Measurements from ENCODE around the gene PDZRN4. TPM values are rescaled to one million over a fixed set of nuclear protein-coding genes. Genes with fewer than 3 reads are reported as not detected.
"Not testable (repeated sequence)": the region's sequence is repeated elsewhere in the genome, so short reads cannot be mapped to it uniquely, and the experiment has no call there.

Gene PDZRN4
- total RNA-seq, 1 donor from 2014 or later = not detected

DNA sequence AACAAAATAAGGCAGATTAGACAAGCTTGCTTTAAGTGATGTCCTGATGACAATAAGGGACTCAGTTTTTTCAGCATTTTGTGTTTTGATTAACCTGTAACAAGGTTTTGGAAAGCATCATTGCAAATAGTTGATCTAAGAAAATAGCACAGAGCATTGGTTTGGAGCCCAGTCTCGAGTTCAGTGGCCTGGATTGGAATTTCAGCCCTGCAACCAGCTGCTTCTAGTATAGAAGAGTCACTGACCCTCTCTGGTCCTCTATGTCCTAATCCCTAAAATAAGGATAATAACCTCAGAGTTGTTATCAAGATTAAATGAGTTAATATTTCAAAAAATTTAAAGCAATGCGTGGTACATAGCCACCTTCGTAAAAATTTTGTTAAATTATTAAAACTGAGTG lies 25.5 kb downstream of the PDZRN4 start:
- no peak for DNase-seq (ENCODE audit: low spot score)

DNA sequence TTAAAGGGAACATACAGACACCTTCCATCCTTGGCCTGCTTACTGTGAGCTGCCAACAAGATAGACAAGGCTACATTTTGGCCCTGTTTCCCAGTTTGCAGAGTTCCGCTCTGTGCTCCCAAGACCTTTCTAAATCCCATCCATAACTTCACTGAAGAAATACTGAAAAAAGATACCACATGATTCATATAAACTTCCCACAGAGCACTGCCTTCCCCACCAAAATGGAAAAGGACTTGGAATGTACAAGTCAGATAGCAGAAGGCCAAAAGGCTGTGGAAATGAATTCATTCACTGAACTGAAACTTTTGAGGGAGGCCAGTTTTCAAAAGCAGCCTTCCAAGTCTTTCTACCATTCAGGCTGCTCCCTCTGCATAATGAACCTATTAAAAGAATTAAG lies 29.6 kb downstream of the PDZRN4 start:
- no peak for DNase-seq (ENCODE audit: low spot score)

DNA sequence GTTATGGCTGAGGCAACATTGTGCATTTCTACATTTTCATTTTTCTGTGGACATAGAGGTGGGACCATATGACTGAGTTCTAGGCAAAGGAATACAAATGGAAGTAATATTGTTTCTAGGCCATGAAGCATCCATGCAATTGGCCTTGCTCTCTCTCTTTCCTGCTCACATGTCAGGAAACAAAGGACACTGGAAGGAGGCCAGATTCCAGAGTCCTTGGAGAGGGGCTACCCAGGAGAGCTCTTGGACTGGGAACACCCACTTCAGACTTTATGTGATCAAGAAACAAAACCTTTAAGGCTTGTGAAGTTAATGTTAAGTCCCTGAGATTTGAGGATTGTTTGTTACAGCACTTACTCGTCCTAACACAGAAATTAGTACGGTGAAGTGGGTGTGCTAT lies 32.8 kb downstream of the PDZRN4 start:
- DNase-seq (ENCODE audit: low spot score) = no peak

DNA sequence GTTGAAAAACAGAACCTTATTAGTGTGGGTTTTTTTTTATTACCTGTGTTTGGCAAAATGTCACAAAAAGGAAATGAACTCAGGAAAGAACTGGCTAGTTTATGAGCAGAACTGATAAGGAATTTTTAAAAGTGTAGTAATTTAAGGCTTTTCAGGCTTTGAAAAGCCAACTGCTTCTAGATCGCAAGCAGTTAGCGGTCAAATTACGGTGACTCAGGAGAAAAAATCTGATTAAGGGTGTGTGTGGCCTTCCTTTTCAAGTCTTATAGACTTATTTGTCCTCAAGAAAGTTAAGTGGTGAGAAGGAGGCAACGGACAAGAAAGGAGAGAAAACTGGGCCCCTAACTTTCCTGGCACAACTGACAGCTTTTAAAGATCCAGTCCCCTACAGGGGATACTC lies 33.4 kb downstream of the PDZRN4 start:
- DNase-seq (ENCODE audit: low spot score) = no peak

DNA sequence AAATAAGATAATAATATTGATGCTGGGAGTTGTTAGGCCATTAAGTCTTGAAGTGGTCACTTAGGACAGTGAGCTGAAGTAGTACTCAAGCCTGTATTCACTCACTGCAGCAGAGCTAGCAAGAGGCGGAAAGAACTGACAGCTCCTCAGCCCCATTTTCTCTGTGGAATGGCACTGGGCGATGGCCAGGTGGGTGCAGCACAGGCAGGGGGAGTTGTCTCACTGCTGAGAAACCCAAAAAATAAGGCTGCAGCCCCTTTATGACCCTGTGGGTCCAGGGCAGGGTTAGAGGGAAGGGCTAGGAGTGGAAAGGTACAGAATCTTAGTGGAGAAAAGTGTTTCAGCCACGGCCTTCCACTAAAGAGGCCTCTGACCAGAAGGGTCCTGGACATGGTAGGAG lies 35.5 kb downstream of the PDZRN4 start:
- DNase-seq (ENCODE audit: low spot score) = no peak

DNA sequence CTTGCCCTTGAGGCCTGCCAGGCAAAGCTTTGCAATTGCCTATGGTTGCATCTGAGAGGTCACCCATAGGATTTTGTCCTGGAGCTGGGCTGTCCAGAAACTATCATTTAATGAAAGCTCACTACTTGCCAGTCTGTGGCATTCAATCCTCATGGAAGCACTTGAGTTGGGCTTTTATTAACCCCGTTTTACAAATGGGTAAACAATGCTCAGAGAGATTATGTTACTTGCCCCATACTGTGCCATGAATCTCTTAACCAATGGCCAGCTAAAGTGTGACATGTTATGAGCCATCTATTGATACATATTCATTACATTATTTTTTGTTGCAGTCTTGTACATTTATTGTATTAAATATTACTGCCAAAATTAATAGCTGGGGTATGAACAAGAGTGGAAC lies 35.9 kb downstream of the PDZRN4 start:
- no peak for DNase-seq (ENCODE audit: low spot score)

DNA sequence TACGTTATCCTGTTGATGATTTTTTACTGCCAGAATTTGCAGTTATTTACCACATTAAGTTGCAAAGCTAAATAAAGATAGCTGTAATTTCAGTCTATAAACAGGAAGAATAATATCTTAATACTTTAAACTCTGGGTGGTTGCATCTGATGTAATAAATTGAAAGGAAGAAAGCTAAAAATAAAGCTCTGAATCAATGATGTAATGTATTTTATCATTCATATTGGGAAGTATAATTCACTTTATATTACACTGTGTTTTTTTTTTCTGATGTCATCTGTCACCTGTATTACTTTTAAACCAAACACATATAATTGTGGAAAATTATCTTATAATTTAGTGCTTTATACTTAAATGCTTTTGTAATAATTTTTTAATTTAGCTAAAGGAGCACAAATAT lies 37.1 kb downstream of the PDZRN4 start:
- no peak for DNase-seq (ENCODE audit: low spot score)

DNA sequence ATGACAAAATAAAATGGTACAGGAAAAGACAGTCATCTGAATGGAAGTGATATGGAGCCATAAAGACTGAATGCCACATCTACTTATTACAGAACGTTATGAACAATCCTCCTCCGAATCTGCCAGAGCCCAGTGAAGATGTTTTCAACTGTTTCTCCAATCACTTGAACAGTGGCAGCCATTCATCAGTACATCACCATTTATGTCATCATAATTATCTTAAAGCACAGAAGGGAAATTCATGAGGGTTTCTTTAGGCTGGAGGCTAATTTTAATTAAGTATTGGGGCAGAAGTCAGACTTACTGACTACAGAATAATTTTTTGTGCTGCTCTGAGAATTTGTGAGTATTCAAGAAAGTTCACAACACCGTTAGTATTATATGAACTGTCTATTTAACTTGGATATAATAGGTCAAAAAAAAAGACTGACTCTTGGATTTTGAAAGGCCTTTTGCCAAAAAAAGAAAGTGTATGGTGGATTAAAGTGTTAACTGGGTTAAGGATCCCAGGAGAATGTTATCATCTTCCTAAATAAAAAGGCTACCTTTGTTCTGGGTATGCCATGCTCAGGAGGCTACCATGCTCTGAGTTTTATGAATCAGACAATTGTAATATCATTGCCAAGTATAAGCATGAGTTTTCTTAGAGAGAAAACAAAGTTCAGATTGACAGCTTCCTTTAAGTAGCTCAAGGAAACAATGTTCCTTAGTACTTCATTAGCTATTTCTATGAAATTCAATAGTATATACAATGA lies 40.1 kb downstream of the PDZRN4 start:
- DNase-seq (ENCODE audit: low spot score) = no peak

DNA sequence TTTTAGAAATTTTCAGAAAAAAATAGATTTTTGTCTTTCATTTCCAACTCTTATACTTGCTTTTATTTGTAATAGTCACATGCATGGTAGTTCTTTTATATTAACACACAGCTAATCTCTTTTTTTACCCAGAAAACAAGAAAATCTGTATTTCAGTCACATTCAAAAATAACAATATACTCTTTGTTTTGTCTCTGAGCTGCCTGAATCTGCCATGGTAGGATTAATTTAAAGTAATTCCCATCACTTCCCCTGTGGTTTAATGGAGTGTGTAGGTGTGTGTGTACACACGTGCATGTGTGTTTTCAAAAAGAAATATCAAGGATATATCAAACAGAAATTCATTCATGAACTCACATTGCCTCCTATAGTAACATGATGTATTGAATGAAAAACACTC lies 42.6 kb downstream of the PDZRN4 start:
- DNase-seq (ENCODE audit: low spot score) = no peak

DNA sequence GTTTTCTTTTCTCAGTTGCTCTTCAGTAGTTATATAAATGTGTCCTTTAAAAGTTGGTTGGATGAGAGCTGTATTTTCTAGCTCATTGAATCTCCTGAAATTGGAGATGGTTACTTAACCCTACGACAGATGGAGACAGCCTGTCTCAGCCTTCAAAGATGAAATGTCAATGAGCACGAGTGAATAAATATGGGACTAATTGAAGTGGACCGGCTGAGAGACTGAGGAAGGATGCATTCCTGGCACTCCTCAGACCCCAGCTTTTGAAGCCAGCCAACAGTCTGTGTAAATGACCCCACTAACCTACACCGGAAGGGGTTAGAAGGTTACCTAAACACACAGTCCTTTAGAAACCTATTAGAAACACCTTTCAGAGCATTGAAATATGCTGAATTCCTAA lies 46.6 kb downstream of the PDZRN4 start:
- DNase-seq (ENCODE audit: low spot score) = no peak

DNA sequence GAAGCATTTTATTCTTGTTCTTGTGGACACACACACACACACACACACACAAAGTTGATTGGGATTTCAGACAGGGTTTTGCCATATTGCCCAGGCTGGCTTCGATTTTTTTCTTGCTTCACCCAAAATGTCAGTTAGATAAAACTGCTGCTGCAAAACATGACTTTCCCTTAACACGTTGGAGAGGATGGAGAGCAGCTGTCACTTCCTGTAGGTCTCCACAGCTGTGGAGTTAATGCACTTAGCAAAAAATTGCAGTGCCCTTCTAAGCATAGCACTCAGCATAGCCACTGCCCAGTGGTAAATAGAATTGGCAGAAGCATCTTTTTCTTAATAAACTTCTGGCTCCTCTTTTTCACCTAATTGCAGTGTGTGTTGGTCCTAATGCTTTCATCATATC lies 54.5 kb downstream of the PDZRN4 start:
- DNase-seq (ENCODE audit: low spot score) = no peak

DNA sequence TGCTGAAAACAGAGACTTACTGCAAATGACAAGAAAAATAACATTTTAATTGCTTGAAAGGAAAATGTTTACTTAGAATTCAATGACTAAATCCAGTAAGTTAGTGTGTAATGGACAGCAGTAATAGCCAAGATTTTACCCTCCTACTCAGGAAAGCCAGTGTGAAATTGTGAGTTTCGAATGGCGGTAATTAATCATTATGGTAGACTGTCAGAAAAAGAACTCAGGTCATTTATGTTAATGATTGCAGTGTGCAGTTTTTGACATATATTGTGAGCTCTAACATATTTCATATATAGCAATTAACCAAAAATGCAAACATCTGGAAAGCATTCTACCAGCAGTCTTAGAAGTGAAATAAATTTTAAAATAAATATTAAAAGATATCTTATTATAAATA lies 60.3 kb downstream of the PDZRN4 start:
- DNase-seq (ENCODE audit: low spot score) = no peak

DNA sequence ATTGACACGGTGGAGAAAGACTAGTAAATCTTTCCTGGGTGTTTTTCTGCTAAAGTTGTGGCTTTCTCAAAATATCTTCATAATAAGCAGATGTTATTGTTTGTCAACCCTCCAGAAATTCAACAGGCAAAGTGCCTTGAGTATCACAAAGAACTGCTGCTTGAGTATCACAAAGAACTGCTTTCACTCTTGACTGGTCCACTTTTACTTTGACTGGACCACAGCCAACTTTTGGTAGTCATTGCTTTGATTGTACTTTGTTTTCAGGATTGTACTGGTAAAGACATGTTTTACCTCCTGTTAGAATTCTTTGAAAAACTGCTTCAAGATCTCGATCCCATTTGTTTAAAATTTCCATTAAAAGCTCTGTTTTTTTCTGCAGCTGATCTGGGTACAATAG lies 62.6 kb downstream of the PDZRN4 start:
- no peak for DNase-seq (ENCODE audit: low spot score)

DNA sequence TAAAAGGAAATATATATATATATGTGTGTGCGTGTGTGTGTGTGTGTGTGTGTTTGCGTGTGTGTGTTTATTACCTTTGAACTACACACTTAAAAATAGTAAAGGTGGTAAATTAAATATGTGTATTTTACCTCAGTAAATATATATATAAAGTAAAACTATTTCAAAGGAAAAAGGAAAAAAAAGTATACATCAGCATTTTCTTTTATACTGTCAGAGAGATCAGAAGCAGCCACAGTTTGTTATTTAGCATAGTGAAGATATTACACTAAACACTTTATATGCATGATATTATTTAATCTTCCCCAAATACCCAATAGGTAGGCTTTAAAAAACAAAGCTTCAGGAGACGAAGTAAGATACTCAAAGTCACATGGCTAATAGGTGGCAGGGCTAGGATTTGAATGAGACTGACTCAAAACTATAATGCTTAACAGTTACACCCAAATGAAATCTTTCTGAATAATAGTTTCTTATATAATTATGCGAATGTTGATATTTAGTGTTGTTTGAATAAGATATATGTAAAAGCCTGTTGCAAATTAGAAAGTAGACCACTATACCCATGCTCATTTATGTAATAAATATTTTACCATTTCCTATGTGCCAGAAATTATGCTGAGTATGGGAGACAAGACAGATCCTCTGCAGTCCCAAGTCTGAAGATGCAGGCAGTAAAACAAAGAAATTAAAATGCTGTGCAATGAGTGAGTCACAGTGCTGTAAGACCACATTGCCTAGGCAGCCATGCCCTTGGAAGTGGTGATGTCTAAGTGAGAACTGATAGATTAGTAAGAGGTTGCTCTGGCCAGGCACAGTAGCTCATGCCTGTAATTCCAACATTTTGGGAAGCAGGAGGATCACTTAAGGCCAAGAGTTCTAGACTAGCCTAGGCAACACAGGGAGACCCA lies 66.1 kb downstream of the PDZRN4 start:
- DNase-seq (ENCODE audit: low spot score) = no peak

DNA sequence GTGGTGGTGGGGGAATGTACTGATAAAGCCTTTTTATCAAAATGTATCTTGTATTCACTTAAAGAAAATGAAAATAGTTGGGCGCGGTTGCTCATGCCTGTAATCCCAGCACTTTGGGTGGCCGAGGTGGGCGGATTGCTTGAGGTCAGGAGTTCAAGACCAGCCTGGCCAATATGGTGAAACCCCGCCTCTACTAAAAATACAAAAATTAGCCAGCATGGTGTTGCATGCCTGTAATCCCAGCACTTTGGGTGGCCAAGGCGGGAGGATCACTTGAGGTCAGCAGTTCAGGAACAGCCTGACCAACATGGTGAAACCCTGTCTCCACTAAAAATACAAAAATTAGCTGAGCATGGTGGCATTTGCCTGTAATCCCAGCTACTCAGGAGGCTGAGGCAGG lies 75.1 kb downstream of the PDZRN4 start:
- not testable (repeated sequence) for DNase-seq (ENCODE audit: low spot score)

DNA sequence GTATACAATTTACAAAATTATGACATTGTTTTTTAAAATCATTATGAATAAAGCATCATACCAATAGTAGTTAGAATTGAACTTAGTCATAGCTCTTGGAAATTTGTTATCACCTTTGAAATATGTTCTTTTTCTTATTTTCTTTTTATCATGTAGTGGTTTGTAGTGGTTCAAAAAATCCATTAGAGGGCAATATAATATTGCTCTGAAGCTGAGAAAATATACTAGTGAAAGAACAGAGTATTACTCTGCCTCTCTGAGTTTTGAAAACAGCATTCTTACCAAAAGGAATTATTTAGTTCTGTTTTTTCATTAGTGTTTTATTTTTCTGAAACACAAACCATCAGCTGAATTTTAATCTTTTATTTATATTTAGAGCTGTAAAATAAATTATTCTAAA lies 76.2 kb downstream of the PDZRN4 start:
- no peak for DNase-seq (ENCODE audit: low spot score)

DNA sequence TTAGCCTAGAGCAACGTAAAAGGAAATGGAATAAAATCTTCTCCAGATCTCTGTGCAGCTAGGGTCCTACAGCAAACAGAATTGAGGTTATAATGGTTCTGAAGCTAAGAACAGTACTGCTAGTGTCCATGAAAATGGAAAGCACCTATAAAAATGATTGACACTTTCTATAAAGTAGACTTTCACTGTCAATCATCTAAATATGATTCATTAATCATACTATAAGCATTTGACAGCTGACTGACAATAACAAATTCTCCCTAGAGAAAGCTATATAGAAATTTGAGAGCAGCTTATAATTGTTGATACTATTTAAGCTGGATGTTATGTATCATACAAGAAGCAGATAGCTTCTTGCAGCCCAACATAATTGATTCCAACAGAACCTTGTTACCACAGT lies 80.9 kb downstream of the PDZRN4 start:
- no peak for DNase-seq (ENCODE audit: low spot score)

DNA sequence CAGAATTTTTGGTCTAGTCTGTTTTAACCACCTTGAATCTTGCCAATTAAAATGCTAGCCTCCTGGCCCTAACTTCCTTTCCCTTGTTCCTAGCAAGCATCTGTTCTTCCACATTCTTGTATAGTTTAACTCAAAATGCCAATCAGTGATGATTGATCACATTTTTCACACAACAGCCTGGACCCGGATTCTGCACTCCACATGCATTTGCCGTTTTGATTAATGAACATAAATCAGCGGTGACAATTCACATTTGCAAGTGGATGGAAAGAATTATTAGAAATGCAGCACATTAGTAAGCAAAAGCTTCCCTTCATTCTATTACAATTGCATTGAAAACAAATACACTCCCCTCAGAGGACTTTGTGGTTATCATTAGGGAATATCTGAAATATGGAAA lies 83.4 kb downstream of the PDZRN4 start:
- no peak for DNase-seq (ENCODE audit: low spot score)

DNA sequence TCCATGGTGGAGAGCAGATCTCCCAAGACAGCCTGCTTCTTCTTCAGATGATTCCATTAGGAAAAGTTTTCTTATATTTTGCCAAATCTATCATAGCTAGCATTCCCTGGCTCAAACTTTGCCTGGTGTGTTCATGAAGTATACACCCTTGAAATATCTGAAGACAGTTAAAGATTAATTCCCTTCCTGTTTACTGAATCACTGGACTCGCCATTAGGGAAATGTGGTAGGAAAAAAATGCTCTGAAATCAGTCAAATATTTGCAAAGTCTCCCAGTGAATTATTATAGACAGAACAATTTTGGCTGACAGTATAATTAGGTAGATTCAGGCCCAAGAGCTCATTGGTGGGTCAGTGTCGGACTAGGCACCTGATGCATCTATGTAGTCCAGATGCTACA lies 86.5 kb downstream of the PDZRN4 start:
- no peak for DNase-seq (ENCODE audit: low spot score)

DNA sequence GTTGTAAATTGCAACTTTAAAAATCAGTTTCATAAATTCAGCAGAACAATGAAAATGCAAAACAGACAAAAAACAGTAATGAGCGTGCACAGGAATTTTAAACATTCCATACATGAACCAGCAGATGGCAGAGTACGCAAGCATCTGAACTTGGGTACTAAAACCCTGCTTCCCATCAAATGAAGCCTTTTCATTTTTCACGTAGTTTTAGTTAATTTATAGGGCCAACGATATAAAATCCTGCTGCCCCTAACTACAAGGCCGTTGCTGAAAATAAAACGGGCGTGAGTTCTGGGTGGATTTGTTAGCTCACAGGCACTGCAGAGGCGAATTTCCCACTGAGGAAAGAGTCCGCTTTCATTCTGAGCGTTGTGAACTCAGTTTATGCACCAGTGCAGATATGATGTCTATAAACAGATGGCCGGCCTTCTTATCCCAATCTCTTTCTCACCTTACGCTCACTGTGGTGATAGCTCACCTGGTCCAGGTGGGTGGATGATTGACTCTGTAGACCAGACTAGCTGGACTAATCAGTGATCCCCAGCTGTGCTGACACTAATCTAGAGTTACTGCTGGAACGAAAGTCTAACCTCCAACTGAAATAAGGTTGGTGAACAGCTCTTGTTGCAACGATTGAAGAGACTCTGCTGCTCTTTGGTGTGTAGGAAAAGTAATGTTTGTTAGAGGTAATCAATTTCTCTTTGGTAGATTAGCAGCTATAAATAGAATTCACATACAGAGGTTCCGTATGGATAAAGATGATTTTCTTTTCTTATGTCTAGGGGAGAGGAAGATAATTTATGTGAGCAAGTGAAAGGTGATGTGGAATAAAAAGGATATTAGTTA lies 89.2 kb downstream of the PDZRN4 start:
- no peak for DNase-seq (ENCODE audit: low spot score)

DNA sequence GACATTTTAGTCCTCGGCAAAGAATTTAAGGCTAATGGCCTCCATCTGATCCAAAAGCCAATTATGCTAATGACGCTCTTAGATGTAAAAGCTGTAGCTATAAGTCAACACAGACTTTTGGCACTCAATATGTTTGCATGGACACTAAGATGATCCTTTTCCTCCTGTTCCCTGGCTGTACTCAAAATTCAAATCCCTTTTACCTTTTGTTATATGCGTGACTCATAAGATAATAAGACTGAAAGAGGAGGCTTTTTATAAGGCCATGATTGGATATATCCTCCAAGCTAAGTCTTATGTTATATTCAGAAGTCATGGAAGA lies 89.8 kb downstream of the PDZRN4 start:
- no peak for DNase-seq (ENCODE audit: low spot score)
